ENCODE measurements around the gene TCEA2.

The TCEA2 gene

DNA sequence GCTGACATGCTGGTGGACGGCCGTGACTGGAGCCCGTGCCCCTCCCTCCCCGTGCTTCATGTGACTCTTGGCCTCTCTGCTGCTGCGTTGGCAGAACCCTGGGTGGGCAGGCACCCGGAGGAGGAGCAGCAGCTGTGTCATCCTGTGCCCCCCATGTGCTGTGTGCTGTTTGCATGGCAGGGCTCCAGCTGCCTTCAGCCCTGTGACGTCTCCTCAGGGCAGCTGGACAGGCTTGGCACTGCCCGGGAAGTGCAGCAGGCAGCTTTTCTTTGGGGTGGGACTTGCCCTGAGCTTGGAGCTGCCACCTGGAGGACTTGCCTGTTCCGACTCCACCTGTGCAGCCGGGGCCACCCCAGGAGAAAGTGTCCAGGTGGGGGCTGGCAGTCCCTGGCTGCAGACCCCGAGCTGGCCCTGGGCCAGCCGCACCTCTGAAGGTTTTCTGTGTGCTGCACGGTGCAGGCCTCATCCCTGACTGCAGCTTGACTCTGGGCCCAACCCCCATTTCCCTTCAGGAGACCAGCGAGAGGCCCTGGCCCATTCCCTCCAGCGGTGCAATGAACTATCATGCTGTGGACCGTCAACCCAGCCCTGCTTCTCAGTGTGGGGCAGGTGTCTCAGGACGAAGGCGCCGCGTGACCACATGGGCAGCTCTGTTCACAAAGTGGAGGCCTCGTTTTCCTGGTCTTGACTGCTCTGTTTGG lies 36.2 kb downstream of the TCEA2 start:
- no peak for DNase-seq

- no peak for DNase-seq
Measured at GRCh38 chr20:64099880-64100565, 37.0 kb downstream of the TCEA2 start.

GRCh38 chr20:64100566-64100888 lies 37.5 kb downstream of the TCEA2 start:
- no peak for DNase-seq

DNA sequence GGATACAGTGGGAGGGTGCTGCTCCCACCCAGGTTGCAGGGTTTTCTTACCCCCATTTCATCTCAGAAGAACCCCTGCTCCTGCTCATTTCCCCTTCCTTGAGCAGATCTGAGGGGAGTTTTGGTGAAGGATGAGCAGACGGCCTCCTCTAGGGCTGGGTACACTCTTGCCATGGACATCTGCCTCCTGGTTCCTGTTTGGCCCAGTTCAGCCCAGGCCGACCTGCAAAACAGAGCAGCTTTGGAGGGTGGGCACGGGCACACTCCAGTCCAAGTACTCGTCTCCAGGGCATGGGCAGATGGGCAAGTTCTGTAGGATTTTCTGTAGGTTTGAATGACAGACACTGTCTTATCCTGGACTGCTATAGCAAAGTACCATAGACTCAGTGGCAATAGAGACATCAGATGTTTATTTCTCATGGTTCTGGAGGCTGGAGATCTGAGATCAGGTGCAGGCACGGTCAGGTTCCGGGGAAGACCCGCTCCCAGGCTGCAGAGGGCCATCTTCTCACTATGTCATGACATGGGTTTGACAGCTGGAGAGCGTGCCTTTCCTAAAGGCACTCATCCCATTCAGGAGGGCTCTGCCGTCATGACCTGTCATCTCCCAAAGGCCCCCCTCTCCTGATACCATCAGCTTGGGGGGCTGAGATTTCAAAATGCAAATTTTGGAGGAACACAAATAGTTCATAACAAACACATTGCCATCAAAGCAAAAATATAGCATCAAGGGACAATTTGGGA lies 38.1 kb downstream of the TCEA2 start:
- DNase-seq: no peak

GRCh38 chr20:64101731-64102621 lies 39.0 kb downstream of the TCEA2 start:
- no peak for DNase-seq

DNA sequence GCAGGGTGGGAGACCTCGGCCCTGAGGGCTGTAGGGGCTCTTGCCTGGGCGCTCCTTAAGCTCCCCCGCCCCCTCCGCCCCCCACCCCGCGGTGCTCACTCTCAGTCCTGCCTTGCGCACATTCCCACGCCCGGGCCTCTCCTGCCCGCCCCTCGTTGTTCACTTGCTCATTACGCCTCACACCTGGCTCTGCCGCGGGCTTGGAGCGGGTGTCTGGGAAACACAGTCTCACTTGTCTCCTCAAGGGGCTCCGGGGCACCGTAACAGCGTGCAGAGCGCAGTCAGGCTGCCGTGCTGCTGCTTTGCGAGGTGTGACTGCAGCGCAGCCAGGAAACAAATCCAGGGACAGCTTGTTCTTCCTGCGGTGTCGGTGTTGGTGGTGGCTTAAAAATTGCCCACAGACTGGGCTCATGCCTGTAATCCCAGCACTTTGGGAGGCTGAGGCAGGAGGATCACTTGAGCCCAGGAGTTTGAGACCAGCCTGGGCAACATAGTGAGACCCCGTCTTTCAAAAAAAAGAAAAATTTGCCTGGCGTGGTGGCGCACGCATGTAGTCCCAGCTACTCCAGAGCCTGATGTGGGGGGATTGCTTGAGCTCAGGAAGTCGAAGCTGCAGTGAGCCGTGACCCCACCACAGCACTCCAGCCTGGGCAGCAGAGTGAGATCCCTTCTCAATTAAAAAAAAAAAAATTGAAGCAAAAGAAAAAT lies 39.8 kb downstream of the TCEA2 start:
- no peak for DNase-seq

DNA sequence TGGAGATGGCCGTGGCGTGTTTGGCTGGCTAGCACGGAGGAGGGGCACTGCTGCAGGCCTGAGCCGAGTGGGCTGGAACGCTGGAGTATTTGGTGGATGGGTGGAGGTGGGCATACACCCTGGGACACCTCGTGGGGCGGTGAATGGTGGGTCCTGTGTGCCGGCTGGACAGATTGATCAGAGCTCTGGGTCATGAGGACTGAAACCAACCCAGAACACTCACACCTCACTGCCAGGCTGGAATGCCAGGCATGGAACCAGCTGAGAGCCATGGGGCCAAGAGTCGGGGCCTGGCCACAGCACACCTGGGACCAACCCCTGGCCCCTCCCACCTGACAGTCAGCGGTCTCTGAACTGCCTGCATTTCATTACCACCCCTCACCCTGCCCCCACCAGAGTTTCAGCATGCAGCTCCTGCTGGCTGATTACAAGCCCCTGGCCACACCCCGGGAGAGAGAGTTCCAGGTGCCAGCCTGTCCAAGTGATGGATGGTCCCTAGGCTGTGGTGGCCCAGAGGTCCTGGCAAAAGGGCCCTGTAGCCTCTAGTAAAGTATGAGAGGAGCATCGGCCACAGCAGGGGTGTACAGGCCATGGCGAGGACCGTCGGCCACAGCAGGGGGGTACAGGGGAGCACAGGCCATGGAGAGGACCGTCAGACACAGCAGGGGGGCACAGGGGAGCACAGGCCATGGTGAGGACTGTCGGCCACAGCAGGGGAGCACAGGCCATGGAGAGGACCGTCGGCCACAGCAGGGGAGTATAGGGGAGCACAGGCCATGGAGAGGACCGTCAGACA lies 41.1 kb downstream of the TCEA2 start:
- no peak for DNase-seq

- DNase-seq: no peak
Measured at GRCh38 chr20:64104667-64105451, 41.9 kb downstream of the TCEA2 start.

GRCh38 chr20:64105846-64106434 lies 42.9 kb downstream of the TCEA2 start:
- no peak for DNase-seq

- DNase-seq: no peak
Measured at GRCh38 chr20:64106435-64106961, 43.5 kb downstream of the TCEA2 start.

GRCh38 chr20:64106981-64107735 lies 44.2 kb downstream of the TCEA2 start, which contains the start of gene NPBWR2:
TSS of gene NPBWR2 (minus strand) at chr20:64107565. CDS start at chr20:64106831, 734 bp downstream.
- DNase-seq: no peak

GRCh38 chr20:64107736-64108457 lies 44.9 kb downstream of the TCEA2 start:
- no peak for DNase-seq

DNA sequence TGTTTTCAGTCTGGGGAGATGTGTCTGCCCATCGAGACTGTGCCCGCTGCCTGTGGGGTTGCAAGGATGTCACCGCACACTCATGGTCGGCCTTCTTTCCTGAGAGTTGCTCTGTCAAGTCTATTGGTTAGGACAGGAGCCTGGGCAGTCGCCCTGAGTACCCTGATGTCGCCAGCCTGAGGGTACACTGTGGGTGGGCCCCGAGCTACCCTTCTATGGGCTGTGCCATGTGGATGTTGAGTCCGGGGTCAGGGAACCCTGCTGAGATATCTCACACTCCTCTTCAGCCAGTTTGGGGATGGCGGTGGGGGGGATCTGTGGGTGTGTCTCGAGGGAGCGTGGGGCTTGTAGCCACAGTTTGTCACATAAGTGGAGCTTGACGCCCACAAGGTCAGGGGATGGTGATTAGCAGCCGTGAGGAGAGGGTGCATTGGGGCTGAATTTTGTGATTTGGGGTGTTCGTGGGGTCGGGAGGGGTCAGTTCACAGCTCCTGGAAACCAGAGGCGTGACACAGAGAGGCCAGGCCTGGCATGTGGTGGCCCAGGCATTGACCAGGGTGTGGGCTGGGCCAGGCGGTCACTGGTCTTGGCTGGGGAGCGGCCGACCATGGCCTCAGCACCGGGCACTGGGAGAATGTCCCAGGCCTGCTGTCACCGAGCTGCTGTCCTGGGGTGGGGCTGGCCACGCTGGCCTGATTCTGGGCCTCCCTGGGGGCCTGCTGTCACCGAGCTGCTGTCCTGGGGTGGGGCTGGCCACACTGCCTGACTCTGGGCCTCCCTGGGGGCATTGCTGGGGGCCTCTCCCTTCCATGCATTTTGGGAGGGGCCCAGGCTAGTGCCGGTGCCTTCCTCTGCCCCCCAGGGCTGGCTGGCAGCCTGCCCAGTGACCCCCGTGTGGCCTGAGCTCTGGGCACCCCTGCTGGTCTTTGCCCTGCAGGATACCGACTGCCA lies 46.0 kb downstream of the TCEA2 start:
- no peak for DNase-seq

DNA sequence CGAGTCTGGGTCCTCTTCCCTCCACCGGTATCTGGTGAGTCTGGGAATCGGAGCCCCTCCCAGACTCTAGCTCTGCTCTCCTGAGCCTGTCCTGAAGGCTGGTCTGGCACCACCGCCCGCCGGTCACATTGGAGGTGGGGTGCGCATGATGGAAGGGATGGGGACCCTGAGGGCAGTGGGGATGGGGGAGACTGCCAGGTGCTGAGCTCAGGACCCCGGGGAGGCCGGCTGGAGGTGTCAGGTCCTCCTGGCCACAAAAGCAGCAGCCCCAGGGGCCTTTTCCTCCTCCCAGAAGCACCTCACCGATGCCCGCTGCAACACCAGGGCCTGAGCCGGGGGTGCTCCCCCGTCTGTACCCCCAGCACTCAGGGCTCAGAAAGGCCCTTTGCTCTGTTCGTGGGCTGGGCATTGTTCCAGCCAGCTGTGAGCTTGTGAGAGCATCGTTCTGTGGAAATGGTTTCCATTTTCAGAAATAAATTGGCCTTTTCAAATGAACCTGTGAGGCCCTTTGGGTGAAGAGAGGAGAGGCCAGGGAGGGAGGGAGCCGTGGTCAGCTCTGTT lies 46.9 kb downstream of the TCEA2 start:
- DNase-seq: no peak

DNA sequence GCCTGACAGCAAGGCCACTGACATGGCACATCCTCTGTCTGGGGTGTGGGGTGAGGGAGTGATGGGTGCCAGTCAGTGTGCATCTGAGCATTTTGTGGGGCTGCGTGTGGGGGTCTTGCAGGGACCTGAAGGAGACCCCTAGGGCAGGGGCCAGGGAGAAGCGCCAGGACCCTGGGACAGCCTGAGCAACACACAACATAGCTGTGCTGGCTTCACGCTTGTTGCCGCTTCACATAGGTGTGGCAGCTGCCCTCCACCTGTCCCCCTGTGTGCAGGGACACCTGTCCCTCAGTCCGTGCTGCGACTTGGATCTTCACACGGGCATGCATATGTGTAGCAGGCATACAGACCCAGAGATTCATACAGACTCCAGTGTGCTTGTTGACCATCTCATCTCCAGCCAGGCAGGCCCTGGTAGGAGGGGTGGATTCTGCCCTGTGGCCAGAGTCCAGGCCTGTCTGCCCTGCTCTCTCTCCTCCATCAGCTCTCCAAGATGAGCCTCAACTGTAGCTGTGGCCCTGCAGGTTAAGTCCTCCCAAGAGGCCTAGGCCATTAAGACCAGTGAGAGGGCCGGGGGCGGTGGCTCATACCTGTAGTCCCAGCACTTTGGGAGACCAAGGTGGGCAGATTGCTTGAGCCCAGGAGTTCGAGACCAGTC lies 47.5 kb downstream of the TCEA2 start:
- DNase-seq: no peak

Measured in amniotic stem cell (primary cell).